ENCODE measurements around the gene NRXN3. TPM values are rescaled to one million over a fixed set of nuclear protein-coding genes. Genes with fewer than 3 reads are reported as not detected.

The NRXN3 gene
- total and polyA plus RNA-seq, 2 of the 4 experiments (the other 2 are of a cell fraction): 4.8 to 25.1 TPM

DNA sequence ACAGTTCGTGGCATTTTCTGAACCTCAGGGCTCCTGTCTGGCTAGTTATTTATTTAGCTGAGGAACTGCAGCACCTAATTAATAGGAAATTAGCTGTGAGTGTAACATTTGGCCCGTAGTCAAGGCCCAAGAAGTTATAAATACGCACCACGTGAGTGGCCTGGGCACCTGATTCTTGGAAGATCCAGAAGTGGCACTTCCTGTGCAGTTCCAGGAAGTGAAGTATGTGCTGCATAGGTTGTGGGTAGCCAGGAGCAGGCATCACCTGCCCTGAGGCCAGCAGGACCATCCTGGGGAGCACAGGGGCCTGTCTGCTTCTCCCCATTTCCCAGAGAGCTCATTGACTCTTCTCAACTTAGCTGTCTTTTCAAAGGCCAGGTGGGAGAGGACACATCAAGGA, 255.6 kb downstream of the NRXN3 start:
- no peaks in the 10 kb centered on the region for H3K9me1 ChIP-seq (ENCODE audit: insufficient read depth, low read length)
- no CpG with 5 or more reads among the region's 4 CpGs for WGBS, 2 experiments (ENCODE audit: extremely low coverage in 2 of 2, insufficient read length in 1 of 2)
- H2AK9ac ChIP-seq (replicated peaks; ENCODE audit: low read depth, low read length, poor library complexity): no peak overlapping the region
- H3K9ac ChIP-seq (ENCODE audit: low read depth, low read length): no peak overlapping the region
- H3K4me2 ChIP-seq (ENCODE audit: low read depth, low read length): no peak overlapping the region
- H3K23ac ChIP-seq (ENCODE audit: low read depth, low read length): no peak overlapping the region
- no peaks in the 10 kb centered on the region for H3K4me1 ChIP-seq (ENCODE audit: control insufficient read depth, insufficient read depth, low read length)
- in situ Hi-C loops (cut with MboI; ENCODE audit: low sequenced_read_pairs): no loop called here
- intact Hi-C loops (cut with micrococcal nuclease): no loop called here
- TF ChIP-seq CEBPB (IDR thresholded peaks at IDR 0.05; ENCODE audit: low read depth, low read length) (no peak), RFX5 (IDR thresholded peaks at IDR 0.05; ENCODE audit: low read depth, low read length) (no peak), FOS (IDR thresholded peaks at IDR 0.05; ENCODE audit: low read depth, low read length) (no peak), RCOR1 (IDR thresholded peaks at IDR 0.05; ENCODE audit: insufficient replicate concordance, low read length) (no peak), NFE2L2 (IDR thresholded peaks at IDR 0.05; ENCODE audit: low read depth, low read length) (no peak), POLR2A (IDR thresholded peaks at IDR 0.05; ENCODE audit: low read depth, low read length) (no peak), CHD1 (IDR thresholded peaks at IDR 0.05; ENCODE audit: low read depth, low read length) (no peak), RAD21 (IDR thresholded peaks at IDR 0.05; ENCODE audit: low read length) (no peak)
- TF ChIP-seq, protein P1, sequence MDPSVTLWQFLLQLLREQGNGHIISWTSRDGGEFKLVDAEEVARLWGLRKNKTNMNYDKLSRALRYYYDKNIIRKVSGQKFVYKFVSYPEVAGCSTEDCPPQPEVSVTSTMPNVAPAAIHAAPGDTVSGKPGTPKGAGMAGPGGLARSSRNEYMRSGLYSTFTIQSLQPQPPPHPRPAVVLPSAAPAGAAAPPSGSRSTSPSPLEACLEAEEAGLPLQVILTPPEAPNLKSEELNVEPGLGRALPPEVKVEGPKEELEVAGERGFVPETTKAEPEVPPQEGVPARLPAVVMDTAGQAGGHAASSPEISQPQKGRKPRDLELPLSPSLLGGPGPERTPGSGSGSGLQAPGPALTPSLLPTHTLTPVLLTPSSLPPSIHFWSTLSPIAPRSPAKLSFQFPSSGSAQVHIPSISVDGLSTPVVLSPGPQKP (IDR thresholded peaks at IDR 0.05; ENCODE audit: borderline replicate concordance, low read depth, low read length): no peak
- CTCF ChIA-PET: no interaction called here
- no TSS peak for BruUV-seq (replicated peaks)
- no peak overlapping the region for H3K14ac ChIP-seq (replicated peaks; ENCODE audit: low read depth, low read length)
- H3K56ac ChIP-seq (ENCODE audit: extremely low read depth, insufficient read depth, low read length): no peak overlapping the region
- H2AFZ ChIP-seq (replicated peaks; ENCODE audit: low read length, poor library complexity): no peak overlapping the region
- no peak overlapping the region for H2BK15ac ChIP-seq (ENCODE audit: low read depth, low read length)
- no peaks in the 10 kb centered on the region for H4K20me1 ChIP-seq (ENCODE audit: insufficient read depth, low read length)
- no peaks in the 10 kb centered on the region for H3K36me3 ChIP-seq (ENCODE audit: control insufficient read depth, insufficient read depth, low read length)
- ATAC-seq (ENCODE audit: low read depth) (no peak), DNase-seq (no peak)
- dilution Hi-C loops (cut with HindIII; ENCODE audit: low sequenced_read_pairs, unreplicated experiment): no loop called here
- no peak overlapping the region for H3K18ac ChIP-seq (ENCODE audit: low read depth, low read length)
- no peak overlapping the region for H4K8ac ChIP-seq (ENCODE audit: low read depth in 2 of 2, low read length in 2 of 2)
- POLR2A ChIA-PET (ENCODE audit: unreplicated experiment): no interaction called here
- no peak overlapping the region for H3K27ac ChIP-seq (ENCODE audit: insufficient read depth, low read length)
- no peak overlapping the region for H2BK120ac ChIP-seq (ENCODE audit: low read depth, low read length)
- H3K27me3 ChIP-seq (ENCODE audit: control insufficient read depth, insufficient read depth, low read length): no peaks in the 10 kb centered on the region
- H4K5ac ChIP-seq (ENCODE audit: low read depth, low read length): no peak overlapping the region
- H3K4ac ChIP-seq (ENCODE audit: low read depth, low read length): no peak overlapping the region
- no peak overlapping the region for H3K4me3 ChIP-seq (ENCODE audit: insufficient read depth, low read depth, low read length)
- H2BK20ac ChIP-seq (ENCODE audit: low read depth, low read length): no peak overlapping the region
- H3K79me1 ChIP-seq (ENCODE audit: low read depth in 1 of 2, low read length in 2 of 2): no peaks in the 10 kb centered on the region
- no peak overlapping the region for H2AK5ac ChIP-seq (ENCODE audit: low read depth, low read length)
- H4K91ac ChIP-seq (ENCODE audit: insufficient read depth, low read depth, low read length): no peak overlapping the region
- H3K9me3 ChIP-seq (ENCODE audit: control insufficient read depth, insufficient read depth, low read length): peaks cover 12% of the 10 kb centered on the region; the same call in 1 of the 2 replicates
- no peak overlapping the region for H2BK5ac ChIP-seq (ENCODE audit: low read depth, low read length, poor library complexity, severe bottlenecking)

Measured in IMR-90 (cell line).